Activated CD4-positive, alpha-beta T cell treated with anti-CD3 and anti-CD28 coated beads for 1 hour (primary cell): ENCODE data around the gene LILRB2.
"Not testable (repeated sequence)": the region's sequence is repeated elsewhere in the genome, so short reads cannot be mapped to it uniquely, and the experiment has no call there.

Source experiments
- DNase-seq: peaks from one replicate; pipeline ENCODE4 v3.0.0-alpha.2; 2020

LILRB2 gene

GRCh38 chr19:54271587-54271986 lies 9.3 kb downstream of the LILRB2 start:
- DNase-seq, result not testable (repeated sequence)

GRCh38 chr19:54271106-54271505 lies 9.8 kb downstream of the LILRB2 start:
- no peak for DNase-seq

GRCh38 chr19:54268936-54269335 lies 12.0 kb downstream of the LILRB2 start:
- no peak for DNase-seq

- DNase-seq, result peak; percentile 42
These were observed 14.8 kb downstream of the LILRB2 start for GRCh38 chr19:54266133-54266532.

GRCh38 chr19:54262470-54262869 lies 18.4 kb downstream of the LILRB2 start:
- no peak for DNase-seq

GRCh38 chr19:54262066-54262465 lies 18.8 kb downstream of the LILRB2 start:
- no peak for DNase-seq

GRCh38 chr19:54257116-54257480 lies 23.8 kb downstream of the LILRB2 start, which contains the start of gene LILRB5:
Gene LILRB5 (minus strand): TSS chr19:54257273. CDS start chr19:54257193, 80 bp downstream.
- no peak for DNase-seq

GRCh38 chr19:54256250-54257115 lies 24.4 kb downstream of the LILRB2 start:
- no peak for DNase-seq

GRCh38 chr19:54255105-54255775 lies 25.7 kb downstream of the LILRB2 start:
- no peak for DNase-seq

GRCh38 chr19:54254195-54254906 lies 26.6 kb downstream of the LILRB2 start:
- no peak for DNase-seq

- no peak for DNase-seq
These were observed 27.3 kb downstream of the LILRB2 start for GRCh38 chr19:54253331-54254194.

- no peak for DNase-seq
These were observed 28.1 kb downstream of the LILRB2 start for GRCh38 chr19:54252845-54253244.

- DNase-seq, result no peak
These were observed 28.7 kb downstream of the LILRB2 start for GRCh38 chr19:54252243-54252642.

GRCh38 chr19:54248016-54248601 lies 32.8 kb downstream of the LILRB2 start:
- DNase-seq, result no peak

GRCh38 chr19:54247106-54247930 lies 33.6 kb downstream of the LILRB2 start:
- DNase-seq, result no peak

GRCh38 chr19:54245936-54246335 lies 35.0 kb downstream of the LILRB2 start:
- DNase-seq, result no peak

GRCh38 chr19:54243809-54244208 lies 37.1 kb downstream of the LILRB2 start:
- not testable (repeated sequence) for DNase-seq

GRCh38 chr19:54242646-54243045 lies 38.3 kb downstream of the LILRB2 start, which contains the start of gene LILRA6:
Gene LILRA6 (minus strand): TSS chr19:54242790.
- not testable (repeated sequence) for DNase-seq

GRCh38 chr19:54242234-54242633 lies 38.7 kb downstream of the LILRB2 start:
- not testable (repeated sequence) for DNase-seq

- DNase-seq, result not testable (repeated sequence)
These were observed 40.3 kb downstream of the LILRB2 start for GRCh38 chr19:54240372-54241336.
